GM12865 (cell line): ENCODE results near the gene FAM110D.

Source experiments
- DNase-seq: peaks from one replicate; pipeline ENCODE4 v3.0.0; 2010; ENCODE audit warnings: low read depth
- H3K4me3 ChIP-seq: 2 replicates; pipeline ENCODE4 v1.5.1; 2011; ENCODE audit warnings: mild to moderate bottlenecking, low read depth, low read length, control low read depth
- CTCF ChIP-seq: IDR thresholded peaks from 2 replicates; pipeline ENCODE4 v1.5.1; 2011; ENCODE audit warnings: low read length, control low read depth, low read depth, inconsistent platforms; ENCODE audit not compliant: insufficient read depth; ENCODE audit errors: missing control alignments

FAM110D gene

GRCh38 chr1:26125382-26125781 is 33.5 kb upstream of the FAM110D start:
- TF ChIP-seq CTCF: no peak
- DNase-seq: no peak
- no peak overlapping the region for H3K4me3 ChIP-seq

- no peak for TF ChIP-seq CTCF
- no peak for DNase-seq
- H3K4me3 ChIP-seq: no peak overlapping the region
Measured at GRCh38 chr1:26125946-26126320, 32.9 kb upstream of the FAM110D start.

GRCh38 chr1:26126321-26127084 is 32.4 kb upstream of the FAM110D start:
- no peak for TF ChIP-seq CTCF
- no peak overlapping the region for H3K4me3 ChIP-seq
- peak; percentile 73 for DNase-seq

- no peak overlapping the region for H3K4me3 ChIP-seq
- TF ChIP-seq CTCF: no peak
- DNase-seq: no peak
Measured at GRCh38 chr1:26127235-26128163, 31.4 kb upstream of the FAM110D start.

- H3K4me3 ChIP-seq: no peak overlapping the region
- no peak for TF ChIP-seq CTCF
- DNase-seq: no peak
Measured at GRCh38 chr1:26129778-26130177, 29.1 kb upstream of the FAM110D start.

- TF ChIP-seq CTCF: no peak
- no peak for DNase-seq
- H3K4me3 ChIP-seq: no peak overlapping the region
Measured at GRCh38 chr1:26130695-26131094, 28.2 kb upstream of the FAM110D start.
